Medulla oblongata (tissue), 1 donor: Measurements from ENCODE around the gene PAIP2B.
"Not testable (repeated sequence)": the region's sequence is repeated elsewhere in the genome, so short reads cannot be mapped to it uniquely, and the experiment has no call there.

Experiments
- DNase-seq: peaks from one replicate; pipeline ENCODE4 v3.0.0-alpha.2; 2015; ENCODE audit errors: extremely low spot score

Gene PAIP2B

DNA sequence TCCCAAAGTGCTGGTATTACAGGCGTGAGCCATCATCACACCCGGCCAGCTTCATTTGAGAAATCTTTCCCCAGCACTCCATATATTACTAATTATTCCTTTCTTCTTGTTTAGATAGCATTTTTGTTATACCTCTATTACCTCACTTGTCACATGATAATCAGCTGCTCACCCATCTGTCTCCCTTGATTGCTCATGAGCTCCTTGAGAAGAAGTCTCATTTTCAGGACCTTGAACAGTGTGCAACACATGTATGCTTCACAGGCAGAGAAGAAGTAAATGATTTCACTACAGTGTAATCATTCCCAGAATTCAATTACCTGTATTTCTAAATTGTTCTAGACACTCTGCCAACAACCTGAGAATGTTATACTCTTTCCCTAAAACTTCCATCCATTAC is 6.2 kb downstream of the PAIP2B start:
- DNase-seq, result no peak

DNA sequence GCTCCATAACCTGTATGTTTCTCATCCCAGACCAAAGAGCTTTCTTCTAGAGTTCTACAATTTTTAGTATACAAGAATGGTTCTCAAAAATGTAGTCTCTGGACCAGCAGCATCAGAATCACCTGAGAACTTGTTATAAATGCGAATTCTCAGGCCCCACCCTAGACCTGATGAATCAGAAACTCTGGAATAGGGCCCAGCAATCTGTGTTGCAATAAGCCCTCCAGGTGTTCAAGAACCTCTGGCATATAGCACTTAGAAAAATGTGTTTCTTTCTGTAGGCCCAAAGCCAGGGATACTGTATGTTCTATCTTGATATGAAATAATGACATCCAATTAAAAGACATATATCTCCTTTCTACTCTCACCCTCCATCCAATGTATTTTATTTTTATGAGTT is 10.4 kb downstream of the PAIP2B start:
- DNase-seq, result no peak

GRCh38 chr2:71215447-71215846 is 11.5 kb downstream of the PAIP2B start:
- DNase-seq, result no peak

GRCh38 chr2:71212336-71212735 is 14.6 kb downstream of the PAIP2B start:
- DNase-seq, result no peak

DNA sequence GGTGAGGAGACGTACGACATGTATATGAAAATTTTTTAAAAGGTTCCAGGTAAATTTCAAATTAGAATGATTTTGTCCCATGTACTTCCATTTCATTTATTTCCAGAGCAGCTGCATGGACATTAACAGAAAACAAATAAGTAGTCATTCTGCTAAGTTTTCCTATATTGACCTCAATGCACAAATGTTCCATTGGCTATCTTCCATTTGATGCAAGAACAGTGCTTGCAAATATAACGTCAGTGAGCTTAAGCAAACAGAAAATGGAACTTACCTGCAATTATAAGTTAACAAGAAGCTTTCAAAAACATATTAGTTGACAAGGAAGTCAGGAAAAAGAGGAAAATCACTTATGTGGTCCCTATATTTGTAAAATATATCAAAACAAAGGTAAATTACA is 16.6 kb downstream of the PAIP2B start:
- DNase-seq, result no peak

- DNase-seq, result no peak
Measured at GRCh38 chr2:71208756-71209155, 18.1 kb downstream of the PAIP2B start.

GRCh38 chr2:71207601-71208000 is 19.3 kb downstream of the PAIP2B start:
- DNase-seq, result no peak

DNA sequence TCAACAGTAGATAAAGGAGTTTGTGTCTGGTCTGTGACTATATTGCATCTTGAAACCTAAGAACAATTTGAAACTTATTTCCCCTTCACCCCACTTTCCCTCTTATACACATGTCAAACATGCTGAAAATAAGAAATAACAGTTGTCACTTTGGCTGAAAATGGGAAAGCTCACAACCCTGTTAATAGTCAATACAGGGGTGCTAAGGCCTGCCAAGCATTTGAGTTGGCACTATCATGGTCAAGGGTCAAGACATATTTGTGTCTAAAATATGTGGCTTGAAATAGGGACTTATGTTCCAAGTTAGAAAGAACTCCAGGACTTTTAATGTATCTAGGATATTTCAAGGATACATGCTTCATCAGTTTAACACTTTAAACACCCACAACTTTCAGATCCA is 20.6 kb downstream of the PAIP2B start:
- no peak for DNase-seq

DNA sequence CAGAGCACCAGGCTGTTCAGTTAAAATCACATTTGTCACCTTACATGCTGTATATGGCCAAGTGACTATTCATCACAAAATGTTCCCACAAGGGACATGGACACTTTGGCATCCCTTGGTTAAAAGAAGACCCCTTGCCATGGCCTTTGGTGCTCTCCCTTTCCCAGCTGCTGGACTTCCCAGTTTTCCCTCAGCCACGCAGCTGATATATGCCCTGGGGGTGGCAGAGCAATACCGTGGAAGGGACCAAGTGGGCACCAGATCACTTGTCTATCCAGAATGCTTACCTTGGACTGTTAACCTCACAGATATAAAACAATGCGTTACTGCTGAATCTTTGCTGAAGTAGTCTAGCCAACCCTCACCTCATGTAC is 35.3 kb downstream of the PAIP2B start:
- DNase-seq, result no peak

DNA sequence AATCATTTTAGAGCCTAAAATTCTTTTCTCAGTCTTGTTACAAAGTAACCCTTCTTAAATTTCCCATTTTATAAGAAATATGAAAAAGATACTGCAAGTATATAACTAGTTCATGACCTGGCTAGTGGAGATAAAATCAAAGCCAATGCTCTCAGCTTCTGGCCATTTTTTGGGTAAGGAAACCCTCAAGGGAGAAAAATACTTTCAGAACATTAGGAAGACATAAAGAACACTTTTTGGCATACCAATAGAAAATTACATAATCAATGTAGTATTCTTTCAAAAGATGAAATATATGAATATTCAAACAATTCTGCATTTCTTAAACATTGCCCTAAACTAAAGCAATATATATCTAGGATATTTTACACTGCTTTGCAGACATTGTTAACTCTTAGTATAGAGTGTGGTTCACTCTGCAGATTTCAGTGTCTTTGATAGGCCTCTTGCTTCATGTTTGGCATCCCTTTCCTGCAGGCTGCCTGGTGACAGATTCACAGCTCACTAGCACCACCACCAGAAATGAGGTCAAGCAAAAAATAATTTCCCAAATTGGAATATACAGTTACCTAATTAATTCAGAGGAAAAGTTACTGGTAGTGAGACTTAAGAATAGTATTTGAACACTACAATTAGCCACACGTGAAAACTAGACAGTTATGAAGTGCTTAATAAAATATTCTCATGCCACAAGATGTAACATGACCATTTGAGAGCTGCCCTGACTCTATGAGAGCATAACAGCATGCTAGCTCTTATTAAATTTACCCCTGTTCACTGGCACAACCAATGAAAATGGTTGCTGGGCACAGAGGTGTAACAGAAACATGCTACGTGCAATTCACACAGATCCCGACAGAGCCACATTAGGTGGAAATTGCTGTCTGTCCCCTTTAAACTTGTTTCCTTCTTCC is 36.0 kb downstream of the PAIP2B start:
- DNase-seq, result peak; percentile 39

DNA sequence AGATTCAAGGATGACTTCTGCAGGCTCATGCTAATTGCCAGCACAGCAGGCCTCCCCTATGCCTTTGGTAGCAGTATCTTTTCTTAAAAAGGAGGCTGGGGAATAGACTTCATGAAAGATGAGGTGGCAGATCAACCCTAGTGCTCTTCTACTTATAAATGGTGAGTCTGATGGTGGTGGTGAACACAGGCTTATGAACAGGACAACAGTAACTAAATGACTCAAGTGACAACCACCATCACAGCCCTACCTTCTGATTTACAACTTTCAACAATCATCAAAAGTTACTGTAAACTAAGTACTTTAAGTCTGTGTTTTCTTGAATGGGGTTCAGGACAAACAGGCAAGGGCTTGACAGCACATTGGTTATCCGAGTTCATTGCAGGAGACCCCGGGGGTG is 39.3 kb downstream of the PAIP2B start:
- no peak for DNase-seq

DNA sequence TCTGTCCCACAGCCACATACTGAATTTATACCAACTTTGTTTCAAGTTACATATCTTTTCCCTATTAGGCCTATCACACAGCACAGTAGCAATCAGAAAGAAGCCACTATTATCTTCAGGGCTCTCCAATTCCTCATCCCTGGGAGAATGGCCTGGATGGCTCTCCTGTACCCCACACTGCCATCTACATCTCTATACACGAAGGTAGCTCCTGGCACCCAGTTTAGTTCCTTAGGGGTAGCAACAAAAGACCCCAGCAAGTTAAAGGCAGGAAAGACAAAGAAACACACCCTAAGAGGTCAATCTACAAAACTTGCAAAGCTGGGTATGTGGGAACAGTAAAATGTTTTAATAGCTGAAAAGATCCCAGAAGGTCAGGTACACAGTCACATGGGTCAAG is 39.9 kb downstream of the PAIP2B start:
- DNase-seq, result no peak

GRCh38 chr2:71183306-71184115 is 43.4 kb downstream of the PAIP2B start:
- DNase-seq, result not testable (repeated sequence)

DNA sequence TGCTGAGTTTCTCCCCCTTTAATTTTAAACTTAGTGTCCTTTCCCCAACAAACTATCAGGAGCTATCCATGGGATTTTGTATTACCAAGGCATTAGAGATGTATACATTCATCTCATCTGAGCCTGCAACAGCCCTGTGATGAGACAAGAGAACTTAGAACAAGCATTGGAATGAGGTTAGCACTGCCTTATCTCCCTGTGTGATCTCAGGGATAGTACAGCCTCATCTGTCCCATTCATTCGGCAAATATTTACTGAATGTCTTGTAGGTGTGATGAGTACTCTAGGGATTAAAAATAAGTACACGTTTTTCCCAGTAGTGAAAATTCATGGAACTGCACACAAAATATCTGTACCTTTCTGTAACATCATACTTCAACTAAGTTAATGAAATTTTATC is 45.6 kb downstream of the PAIP2B start:
- no peak for DNase-seq

- not testable (repeated sequence) for DNase-seq
Measured at GRCh38 chr2:71178836-71179235, 48.1 kb downstream of the PAIP2B start.

GRCh38 chr2:71174207-71174606 is 52.7 kb downstream of the PAIP2B start:
- DNase-seq, result no peak

DNA sequence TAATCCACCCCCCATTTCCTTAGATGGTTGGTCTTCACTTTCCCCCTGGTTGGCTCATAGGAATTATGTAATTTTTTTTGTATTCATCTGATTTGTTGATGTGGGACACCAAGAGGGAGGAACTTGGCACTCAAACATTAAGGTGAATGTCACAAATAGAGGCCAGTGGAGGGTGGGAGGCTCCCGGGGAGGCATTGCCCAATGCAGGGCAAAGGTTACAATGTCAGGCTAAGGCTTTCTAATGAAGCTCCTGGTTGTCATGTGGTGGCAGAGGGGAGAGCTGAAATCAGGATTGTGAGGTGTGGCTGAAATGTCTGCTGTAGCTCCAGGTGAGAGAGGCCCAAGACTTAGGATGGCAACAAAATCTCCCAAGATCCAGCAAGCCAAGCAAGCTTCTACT is 53.8 kb downstream of the PAIP2B start:
- DNase-seq, result no peak

DNA sequence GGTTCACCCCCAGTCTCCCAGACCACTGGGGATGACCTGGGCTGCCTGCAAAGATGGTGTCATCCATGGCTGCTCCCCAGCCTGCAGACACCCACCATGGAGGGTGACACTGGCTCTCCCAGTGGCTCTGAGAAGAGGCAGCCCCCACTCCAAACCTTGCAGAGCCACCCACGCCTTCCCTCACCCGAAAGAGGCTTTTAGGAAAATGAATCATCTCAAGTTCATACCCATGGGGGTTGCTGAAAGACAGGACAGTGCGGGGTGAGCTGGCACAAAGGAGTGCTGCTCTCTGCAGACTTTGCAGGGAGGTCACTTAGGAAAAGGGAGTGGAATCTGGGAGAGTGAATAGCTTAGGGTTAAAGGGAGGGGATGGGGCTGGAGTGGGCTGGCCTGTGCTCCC is 60.1 kb downstream of the PAIP2B start:
- no peak for DNase-seq

DNA sequence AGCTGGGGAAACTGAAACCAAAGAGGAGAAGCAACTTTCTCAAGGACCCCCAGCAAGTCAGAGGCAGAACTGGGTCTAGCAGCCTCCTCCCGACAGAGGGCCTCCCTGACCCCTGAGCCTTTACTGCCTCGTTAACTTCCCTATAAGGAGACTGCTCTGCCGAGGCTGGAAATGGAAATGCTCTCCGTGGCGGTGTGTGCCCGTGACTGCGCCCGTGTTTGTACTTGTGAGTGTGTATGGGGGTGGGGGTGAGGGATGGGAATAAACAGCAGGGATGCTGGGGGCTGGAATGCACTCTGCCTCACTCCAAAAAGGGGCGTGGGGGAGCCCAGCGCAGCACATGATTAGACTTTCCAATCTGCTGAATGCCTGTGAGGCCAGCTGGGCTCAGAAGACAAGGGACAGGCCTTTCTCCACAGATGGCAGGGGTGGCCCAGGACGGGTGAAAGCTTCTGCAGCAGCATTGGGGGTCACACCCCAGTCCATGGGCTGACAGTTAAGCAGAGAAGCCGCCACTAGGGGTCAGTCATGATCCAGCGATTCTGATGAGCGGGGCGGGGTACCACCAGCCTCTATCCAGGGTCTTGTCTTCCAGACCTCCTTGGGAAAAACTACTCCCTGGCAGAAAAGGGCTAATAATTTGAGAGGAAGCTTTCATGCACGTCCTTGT is 69.6 kb downstream of the PAIP2B start:
- peak; percentile 61 for DNase-seq

GRCh38 chr2:71156573-71156972 is 70.3 kb downstream of the PAIP2B start:
- DNase-seq, result no peak

DNA sequence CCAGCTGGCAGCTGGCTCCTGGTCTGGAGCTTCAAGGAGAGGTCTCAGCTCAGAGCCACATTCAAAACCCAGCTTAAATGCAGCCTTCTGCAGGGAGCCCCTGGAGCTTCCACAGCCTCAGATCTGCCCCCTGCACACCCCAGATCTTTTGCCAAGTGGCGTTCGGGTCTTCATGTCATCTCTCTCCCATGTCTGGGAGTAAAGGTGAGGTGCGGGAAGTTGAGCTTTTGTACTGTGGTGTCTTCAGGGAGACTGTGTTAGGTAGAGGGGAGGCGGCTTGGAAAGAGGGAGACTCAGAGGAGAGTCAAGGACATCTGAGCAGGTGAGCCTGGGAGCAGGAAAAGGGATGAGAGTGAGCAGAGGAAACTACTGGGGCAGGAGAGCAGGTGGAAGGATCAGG is 71.1 kb downstream of the PAIP2B start:
- no peak for DNase-seq

GRCh38 chr2:71154798-71155197 is 72.1 kb downstream of the PAIP2B start:
- DNase-seq, result no peak
